OCI-LY3 (cell line): ENCODE measurements around the gene MPZ.

Source experiments
- H2AFZ ChIP-seq: fragments of 200-600, 300-600 bp; shearing (Covaris generic); 2 replicates; pipeline ENCODE4 v1.6.0; 2014; ENCODE audit warnings: antibody characterized with exemption, low read depth, low read length
- H3K27ac ChIP-seq: fragments of 200-600, 300-600 bp; sonication (generic); 2 replicates; pipeline ENCODE4 v1.5.1; 2014; ENCODE audit warnings: mild to moderate bottlenecking, low read length, moderate library complexity, mixed read lengths
- H3K27me3 ChIP-seq: fragments of 200-600, 300-600 bp; sonication (generic); 2 replicates; pipeline ENCODE4 v1.6.1; 2014; ENCODE audit warnings: low read depth, low read length, mixed read lengths
- H3K36me3 ChIP-seq: fragments of 200-600, 300-600 bp; sonication (generic); replicated peaks from 2 replicates; pipeline ENCODE3; 2014; ENCODE audit warnings: low read depth, low read length, mixed read lengths
- H3K4me1 ChIP-seq: fragments of 300-600, 200-600 bp; sonication (generic); 2 replicates; pipeline ENCODE4 v1.6.1; 2014; ENCODE audit warnings: low read length, mixed read lengths
- H3K4me2 ChIP-seq: fragments of 200-600, 300-600 bp; sonication (generic); 2 replicates; pipeline ENCODE4 v1.6.1; 2014; ENCODE audit warnings: low read length, mixed read lengths
- H3K4me3 ChIP-seq: fragments of 300-600, 200-600 bp; sonication (generic); 2 replicates; pipeline ENCODE4 v1.5.1; 2014; ENCODE audit warnings: antibody characterized with exemption, mild to moderate bottlenecking, low read length, moderate library complexity
- H3K79me2 ChIP-seq: fragments of 300-600, 200-600 bp; shearing (Covaris generic); 2 replicates; pipeline ENCODE4 v1.6.1; 2014; ENCODE audit warnings: mild to moderate bottlenecking, low read length, mixed read lengths
- H3K9ac ChIP-seq: fragments of 300-600, 200-600 bp; shearing (Covaris generic); 2 replicates; pipeline ENCODE4 v1.6.0; 2014; ENCODE audit warnings: mild to moderate bottlenecking, low read length, moderate library complexity
- H3K9me3 ChIP-seq: fragments of 200-600, 300-600 bp; shearing (Covaris generic); 2 replicates; pipeline ENCODE4 v1.6.1; 2014; ENCODE audit warnings: low read length, mixed read lengths; ENCODE audit not compliant: insufficient read depth
- H4K20me1 ChIP-seq: fragments of 200-600, 300-600 bp; sonication (generic); 2 replicates; pipeline ENCODE4 v1.6.1; 2016; ENCODE audit warnings: low read length, mixed read lengths; ENCODE audit not compliant: insufficient read depth
- CTCF ChIP-seq: fragments of 200-600, 300-600 bp; sonication (generic); IDR thresholded peaks from 2 replicates; pipeline ENCODE4 v1.5.1; 2014; ENCODE audit warnings: antibody characterized with exemption, low read length, low read depth
- EZH2phosphoT487 ChIP-seq: fragments of 200-600 bp; shearing (Covaris generic); IDR thresholded peaks from 2 replicates; pipeline ENCODE4 v1.6.1; 2018; ENCODE audit warnings: antibody characterized with exemption, mixed run types, low read depth

Gene MPZ

GRCh38 chr1:161309868-161310267, at the start of gene MPZ:
TSS of gene MPZ (minus strand) at chr1:161309968. CDS start at chr1:161309905, 63 bp downstream.
- H3K9ac ChIP-seq = no peak within 1 kb of the TSS
- H3K27ac ChIP-seq = no peak within 1 kb of the TSS
- H3K36me3 ChIP-seq = no peaks in the 10 kb centered on the region
- peaks cover 10% of the 10 kb centered on the region for H3K79me2 ChIP-seq
- H3K4me1 ChIP-seq = peaks cover 25% of the 10 kb centered on the region
- peaks cover 12% of the 10 kb centered on the region for H3K27me3 ChIP-seq
- H3K4me3 ChIP-seq = no peak within 1 kb of the TSS
- H4K20me1 ChIP-seq = no peaks in the 10 kb centered on the region
- H3K4me2 ChIP-seq = no peak within 1 kb of the TSS
- TF ChIP-seq EZH2phosphoT487 = no peak
- no peak for TF ChIP-seq CTCF
- no peaks in the 10 kb centered on the region for H3K9me3 ChIP-seq
- no peak within 1 kb of the TSS for H2AFZ ChIP-seq

GRCh38 chr1:161359291-161359690, 49.5 kb upstream of the MPZ start:
- TF ChIP-seq CTCF = no peak
- TF ChIP-seq EZH2phosphoT487 = no peak
- H3K9me3 ChIP-seq = no peaks in the 10 kb centered on the region
- no peaks in the 10 kb centered on the region for H3K27me3 ChIP-seq
- H3K27ac ChIP-seq = no peak overlapping the region
- no peak overlapping the region for H2AFZ ChIP-seq
- H4K20me1 ChIP-seq = no peaks in the 10 kb centered on the region; the same call in 1 of the 2 replicates
- H3K36me3 ChIP-seq = peaks cover 11% of the 10 kb centered on the region
- H3K4me1 ChIP-seq = peaks cover 6% of the 10 kb centered on the region; the same call in 1 of the 2 replicates
- H3K79me2 ChIP-seq = no peaks in the 10 kb centered on the region
- no peak overlapping the region for H3K4me2 ChIP-seq
- H3K9ac ChIP-seq = no peak overlapping the region
- H3K4me3 ChIP-seq = no peak overlapping the region

GRCh38 chr1:161357073-161357472, 47.3 kb upstream of the MPZ start:
- H3K4me3 ChIP-seq = no peak overlapping the region
- H3K9me3 ChIP-seq = no peaks in the 10 kb centered on the region
- no peak for TF ChIP-seq CTCF
- TF ChIP-seq EZH2phosphoT487 = no peak
- H3K4me1 ChIP-seq = peaks cover 6% of the 10 kb centered on the region; the same call in 1 of the 2 replicates
- H3K4me2 ChIP-seq = no peak overlapping the region
- peaks cover 12% of the 10 kb centered on the region for H3K36me3 ChIP-seq
- H3K27me3 ChIP-seq = no peaks in the 10 kb centered on the region
- H3K79me2 ChIP-seq = no peaks in the 10 kb centered on the region
- H4K20me1 ChIP-seq = no peaks in the 10 kb centered on the region; the same call in 1 of the 2 replicates
- no peak overlapping the region for H3K9ac ChIP-seq
- H3K27ac ChIP-seq = no peak overlapping the region
- H2AFZ ChIP-seq = no peak overlapping the region

GRCh38 chr1:161351482-161351881, 41.7 kb upstream of the MPZ start:
- Histone ChIP-seq H3K4me3 (no peak overlapping the region), H4K20me1 (no peaks in the 10 kb centered on the region), H3K9me3 (no peaks in the 10 kb centered on the region), H3K27me3 (no peaks in the 10 kb centered on the region), H2AFZ (no peak overlapping the region), H3K9ac (no peak overlapping the region), H3K27ac (no peak overlapping the region), H3K36me3 (peaks cover 7% of the 10 kb centered on the region), H3K79me2 (no peaks in the 10 kb centered on the region), H3K4me2 (no peak overlapping the region), H3K4me1 (no peaks in the 10 kb centered on the region)
- no peak for TF ChIP-seq CTCF
- no peak for TF ChIP-seq EZH2phosphoT487
